ENCODE results near the gene DUSP3. TPM values are rescaled to one million over a fixed set of nuclear protein-coding genes. Genes with fewer than 3 reads are reported as not detected.

The DUSP3 gene
- 7.9 and 9.5 TPM in 2 replicates for total RNA-seq (2014; rRNA removed; shearing (Covaris generic); ENCODE audit: low replicate concordance)

DNA sequence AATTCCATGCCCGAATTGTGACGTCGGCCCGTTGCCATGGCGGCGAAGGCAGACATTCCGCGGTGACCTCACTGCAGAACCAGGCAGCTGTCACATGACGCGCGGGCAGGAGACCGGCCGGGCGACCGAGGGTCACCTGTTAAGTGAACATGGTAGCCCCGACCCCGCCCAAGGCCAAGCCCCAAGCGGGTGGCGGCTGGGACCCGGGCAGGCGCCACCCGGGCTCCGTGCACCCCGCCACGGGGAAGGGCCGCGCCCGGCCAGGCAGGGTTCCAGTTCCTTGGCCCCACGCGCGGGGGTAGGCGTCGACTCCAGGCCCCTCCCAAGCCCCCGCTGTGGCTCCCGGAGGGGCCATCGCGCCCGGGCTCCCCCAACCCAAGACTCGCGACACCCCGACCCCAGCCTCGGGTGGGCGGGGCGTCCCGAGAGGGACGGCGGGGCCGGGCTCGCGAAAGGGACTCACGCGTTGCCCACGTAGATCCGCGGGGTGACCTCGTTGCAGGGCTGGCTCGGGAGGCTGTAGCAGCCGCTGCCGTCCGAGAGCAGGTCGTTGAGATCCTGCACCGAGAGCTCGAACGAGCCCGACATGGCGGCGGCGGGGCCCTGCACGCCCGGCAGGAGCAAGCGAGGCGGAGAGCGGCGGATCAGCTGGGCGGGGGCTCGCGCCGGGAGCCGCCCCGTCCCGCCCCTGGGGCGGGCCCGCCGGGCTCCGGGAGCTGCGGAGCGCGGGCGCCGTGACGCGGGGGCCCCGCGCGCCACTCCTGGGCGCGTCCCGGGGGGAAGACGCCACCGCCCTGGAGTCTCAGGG, at the start of gene DUSP3:
TSS of gene DUSP3 (minus strand) at position 641 of the 808 bp plus-strand sequence. CDS start at position 588, 53 bp downstream.
- no peaks in the 10 kb centered on the region for H4K20me1 ChIP-seq (ENCODE audit: insufficient read depth, low read depth, low read length)
- H3K79me2 ChIP-seq (ENCODE audit: low read length) = no peaks in the 10 kb centered on the region
- peak within 1 kb of the TSS; percentile 96 for H3K4me2 ChIP-seq (ENCODE audit: low read depth, low read length, poor library complexity, severe bottlenecking)
- no peak within 1 kb of the TSS for H3K27ac ChIP-seq (ENCODE audit: low read length)
- H3K36me3 ChIP-seq (ENCODE audit: insufficient read depth, low read length) = no peaks in the 10 kb centered on the region
- peaks cover 15% of the 10 kb centered on the region for H3K4me1 ChIP-seq (ENCODE audit: low read length)
- peak within 1 kb of the TSS; percentile 84 for H3K4me3 ChIP-seq (ENCODE audit: low read length)
- no peaks in the 10 kb centered on the region for H3K9me3 ChIP-seq (ENCODE audit: low read length)
- H3K9ac ChIP-seq (ENCODE audit: low read length) = peak within 1 kb of the TSS; percentile 82
- DNase-seq = peak; percentile 86
- no peaks in the 10 kb centered on the region for H3K9me2 ChIP-seq (replicated peaks; ENCODE audit: insufficient read depth, low read length)
- peak within 1 kb of the TSS; percentile 98 for H2AFZ ChIP-seq (ENCODE audit: low read length)
- no peaks in the 10 kb centered on the region for H3K27me3 ChIP-seq (ENCODE audit: low read length)

DNA sequence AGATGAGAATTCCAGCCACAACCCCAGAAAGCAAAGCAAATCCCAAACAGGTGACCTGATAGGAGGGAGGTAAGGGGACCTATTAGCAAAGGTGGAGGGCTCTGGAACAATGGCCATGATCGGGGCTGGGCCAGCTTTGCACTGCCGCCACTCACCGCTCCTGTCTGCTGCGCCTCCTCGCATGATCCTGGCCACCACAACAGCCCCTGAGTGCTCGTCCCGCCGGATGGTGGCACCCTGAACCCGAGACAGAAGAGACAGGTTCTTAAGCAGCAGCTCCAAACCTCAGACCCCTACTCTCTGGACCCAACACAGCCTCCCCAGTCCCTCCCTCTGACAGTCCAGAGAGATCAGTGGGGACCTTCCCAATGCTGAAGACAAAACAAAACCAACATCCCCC, 48.8 kb upstream of the DUSP3 start:
- H3K27ac ChIP-seq (ENCODE audit: low read length) = no peak overlapping the region
- no peak overlapping the region for H3K4me2 ChIP-seq (ENCODE audit: low read depth, low read length, poor library complexity, severe bottlenecking)
- no peak for DNase-seq
- no peaks in the 10 kb centered on the region for H3K9me2 ChIP-seq (replicated peaks; ENCODE audit: insufficient read depth, low read length)
- H4K20me1 ChIP-seq (ENCODE audit: insufficient read depth, low read depth, low read length) = no peaks in the 10 kb centered on the region
- no peaks in the 10 kb centered on the region for H3K36me3 ChIP-seq (ENCODE audit: insufficient read depth, low read length)
- no peaks in the 10 kb centered on the region for H3K4me1 ChIP-seq (ENCODE audit: low read length)
- no peaks in the 10 kb centered on the region for H3K79me2 ChIP-seq (ENCODE audit: low read length)
- no peak overlapping the region for H2AFZ ChIP-seq (ENCODE audit: low read length)
- H3K9me3 ChIP-seq (ENCODE audit: low read length) = no peaks in the 10 kb centered on the region
- no peak overlapping the region for H3K9ac ChIP-seq (ENCODE audit: low read length)
- H3K4me3 ChIP-seq (ENCODE audit: low read length) = no peak overlapping the region
- no peaks in the 10 kb centered on the region for H3K27me3 ChIP-seq (ENCODE audit: low read length)

DNA sequence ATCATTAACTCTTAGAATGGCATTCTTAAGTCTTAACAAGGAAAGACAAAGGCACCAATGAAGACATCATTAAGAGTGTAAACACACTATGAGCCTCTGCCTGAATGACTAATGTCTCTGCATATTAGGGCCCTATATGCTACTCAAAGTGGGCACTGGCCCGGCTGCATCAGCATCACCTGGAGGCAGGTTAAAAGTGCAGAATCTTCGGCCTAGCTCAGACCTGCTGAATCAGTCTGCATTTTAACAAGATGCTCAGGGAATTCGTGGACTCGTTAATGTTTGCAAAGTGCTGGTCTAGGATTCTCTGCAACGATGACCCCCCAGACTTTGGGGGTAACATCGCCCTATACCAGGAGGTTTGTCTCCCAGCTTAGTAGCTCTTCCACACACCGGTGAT, 47.4 kb upstream of the DUSP3 start:
- no peak overlapping the region for H3K27ac ChIP-seq (ENCODE audit: low read length)
- no peak overlapping the region for H3K4me2 ChIP-seq (ENCODE audit: low read depth, low read length, poor library complexity, severe bottlenecking)
- DNase-seq = no peak
- H3K9ac ChIP-seq (ENCODE audit: low read length) = no peak overlapping the region
- H3K4me3 ChIP-seq (ENCODE audit: low read length) = no peak overlapping the region
- H3K27me3 ChIP-seq (ENCODE audit: low read length) = no peaks in the 10 kb centered on the region
- no peaks in the 10 kb centered on the region for H3K4me1 ChIP-seq (ENCODE audit: low read length)
- H2AFZ ChIP-seq (ENCODE audit: low read length) = no peak overlapping the region
- H3K9me2 ChIP-seq (replicated peaks; ENCODE audit: insufficient read depth, low read length) = no peaks in the 10 kb centered on the region
- no peaks in the 10 kb centered on the region for H3K36me3 ChIP-seq (ENCODE audit: insufficient read depth, low read length)
- H3K79me2 ChIP-seq (ENCODE audit: low read length) = no peaks in the 10 kb centered on the region
- no peaks in the 10 kb centered on the region for H3K9me3 ChIP-seq (ENCODE audit: low read length)
- H4K20me1 ChIP-seq (ENCODE audit: insufficient read depth, low read depth, low read length) = no peaks in the 10 kb centered on the region

DNA sequence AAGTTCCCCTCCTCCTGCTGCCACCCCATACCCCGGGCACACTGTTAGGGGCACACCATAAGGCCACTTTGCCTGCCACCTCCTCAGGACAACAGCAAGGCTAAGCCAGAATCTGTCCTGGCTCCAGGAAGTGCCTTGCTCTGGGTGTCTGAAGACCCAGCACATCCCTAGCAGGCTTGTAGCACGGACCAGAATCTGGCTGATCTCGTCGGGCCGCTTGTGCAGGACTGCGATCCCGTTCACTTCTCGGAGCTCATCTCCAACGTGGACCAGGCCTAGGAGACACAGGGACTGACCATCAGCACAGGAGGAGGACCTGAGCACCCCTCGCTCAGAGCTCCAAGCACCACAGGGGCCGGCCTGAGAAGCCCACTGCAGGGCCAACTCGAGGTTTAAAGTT, 46.8 kb upstream of the DUSP3 start:
- H3K4me1 ChIP-seq (ENCODE audit: low read length) = no peaks in the 10 kb centered on the region
- no peaks in the 10 kb centered on the region for H3K79me2 ChIP-seq (ENCODE audit: low read length)
- no peaks in the 10 kb centered on the region for H3K9me2 ChIP-seq (replicated peaks; ENCODE audit: insufficient read depth, low read length)
- H3K36me3 ChIP-seq (ENCODE audit: insufficient read depth, low read length) = no peaks in the 10 kb centered on the region
- H3K27ac ChIP-seq (ENCODE audit: low read length) = no peak overlapping the region
- DNase-seq = no peak
- H2AFZ ChIP-seq (ENCODE audit: low read length) = no peak overlapping the region
- no peaks in the 10 kb centered on the region for H4K20me1 ChIP-seq (ENCODE audit: insufficient read depth, low read depth, low read length)
- H3K9ac ChIP-seq (ENCODE audit: low read length) = no peak overlapping the region
- H3K9me3 ChIP-seq (ENCODE audit: low read length) = no peaks in the 10 kb centered on the region
- H3K27me3 ChIP-seq (ENCODE audit: low read length) = no peaks in the 10 kb centered on the region
- no peak overlapping the region for H3K4me2 ChIP-seq (ENCODE audit: low read depth, low read length, poor library complexity, severe bottlenecking)
- H3K4me3 ChIP-seq (ENCODE audit: low read length) = no peak overlapping the region

DNA sequence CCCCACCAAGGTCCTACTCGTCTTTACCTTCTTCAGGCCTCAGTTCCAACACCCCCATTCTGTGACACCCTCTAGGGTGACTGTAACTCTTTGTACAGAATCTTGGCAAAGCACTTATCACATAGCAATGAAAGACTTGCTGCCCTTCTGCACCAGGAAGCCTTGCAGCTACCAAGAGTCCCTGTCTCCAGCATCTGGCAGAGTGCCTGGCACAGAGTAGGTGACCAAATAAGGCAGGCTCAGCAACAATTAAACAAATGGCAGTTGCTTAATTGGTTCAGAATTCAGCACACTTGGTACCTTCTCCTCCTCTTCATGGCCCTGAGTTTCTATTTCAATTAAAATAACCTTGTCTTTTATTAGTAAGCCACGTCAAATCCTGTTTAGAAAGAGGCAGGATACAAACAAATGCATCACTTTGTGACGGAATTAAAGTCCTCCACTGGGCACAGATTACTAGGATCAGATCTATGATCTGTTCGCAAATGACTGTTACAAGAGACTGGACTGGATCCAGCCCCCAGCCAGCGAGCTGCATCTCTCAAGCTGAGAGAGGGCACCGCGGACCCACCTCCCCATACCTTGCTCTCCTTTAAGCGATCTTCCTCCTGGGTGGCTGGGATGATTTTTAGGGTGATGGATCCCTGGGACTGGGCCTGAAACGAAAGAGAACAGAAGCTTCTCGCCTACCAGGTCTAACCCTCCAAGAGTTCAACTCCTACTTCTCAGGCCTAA, 44.7 kb upstream of the DUSP3 start:
- Histone ChIP-seq H3K4me1 (ENCODE audit: low read length) (no peaks in the 10 kb centered on the region), H3K27me3 (ENCODE audit: low read length) (no peaks in the 10 kb centered on the region), H3K9me3 (ENCODE audit: low read length) (no peaks in the 10 kb centered on the region), H3K36me3 (ENCODE audit: insufficient read depth, low read length) (no peaks in the 10 kb centered on the region), H4K20me1 (ENCODE audit: insufficient read depth, low read depth, low read length) (no peaks in the 10 kb centered on the region), H3K4me3 (ENCODE audit: low read length) (no peak overlapping the region), H3K4me2 (ENCODE audit: low read depth, low read length, poor library complexity, severe bottlenecking) (no peak overlapping the region), H3K9me2 (replicated peaks; ENCODE audit: insufficient read depth, low read length) (no peaks in the 10 kb centered on the region), H2AFZ (ENCODE audit: low read length) (no peak overlapping the region), H3K9ac (ENCODE audit: low read length) (no peak overlapping the region), H3K79me2 (ENCODE audit: low read length) (no peaks in the 10 kb centered on the region), H3K27ac (ENCODE audit: low read length) (no peak overlapping the region)
- no peak for DNase-seq

DNA sequence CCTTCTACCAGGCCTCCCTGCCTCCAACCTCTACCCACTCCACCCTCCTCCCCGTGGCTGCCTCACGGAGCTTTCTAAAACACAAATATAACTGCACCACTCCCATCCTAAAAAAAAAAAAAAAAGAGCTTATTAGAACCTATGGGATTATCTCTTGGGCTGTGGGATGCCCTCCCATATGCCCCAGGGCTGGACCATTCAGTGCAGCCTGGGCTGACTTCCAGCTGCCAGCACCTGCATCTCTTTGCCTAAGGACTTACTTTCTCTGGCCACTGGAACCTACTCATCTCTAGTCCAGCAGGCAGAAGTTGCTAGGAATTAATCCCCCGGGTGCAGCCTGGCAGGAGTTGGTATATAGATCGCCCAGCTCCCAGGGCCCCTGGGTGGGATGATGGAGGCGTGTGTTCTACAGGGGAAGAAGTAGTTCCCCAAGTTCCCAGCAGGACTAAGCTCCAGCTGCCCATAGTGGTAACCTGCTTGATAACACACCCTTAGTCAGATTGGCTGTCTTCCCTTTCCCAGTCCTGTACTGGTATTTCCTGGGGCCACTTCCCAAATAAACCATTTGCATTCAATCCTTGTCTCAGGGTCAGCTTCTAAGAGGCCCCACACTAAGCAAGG, 43.9 kb upstream of the DUSP3 start:
- H2AFZ ChIP-seq (ENCODE audit: low read length) = no peak overlapping the region
- H3K9ac ChIP-seq (ENCODE audit: low read length) = no peak overlapping the region
- no peak overlapping the region for H3K4me2 ChIP-seq (ENCODE audit: low read depth, low read length, poor library complexity, severe bottlenecking)
- H3K9me2 ChIP-seq (replicated peaks; ENCODE audit: insufficient read depth, low read length) = no peaks in the 10 kb centered on the region
- no peaks in the 10 kb centered on the region for H3K36me3 ChIP-seq (ENCODE audit: insufficient read depth, low read length)
- no peaks in the 10 kb centered on the region for H3K27me3 ChIP-seq (ENCODE audit: low read length)
- H3K79me2 ChIP-seq (ENCODE audit: low read length) = no peaks in the 10 kb centered on the region
- H4K20me1 ChIP-seq (ENCODE audit: insufficient read depth, low read depth, low read length) = no peaks in the 10 kb centered on the region
- no peak overlapping the region for H3K27ac ChIP-seq (ENCODE audit: low read length)
- no peak overlapping the region for H3K4me3 ChIP-seq (ENCODE audit: low read length)
- no peaks in the 10 kb centered on the region for H3K9me3 ChIP-seq (ENCODE audit: low read length)
- H3K4me1 ChIP-seq (ENCODE audit: low read length) = no peaks in the 10 kb centered on the region
- no peak for DNase-seq

DNA sequence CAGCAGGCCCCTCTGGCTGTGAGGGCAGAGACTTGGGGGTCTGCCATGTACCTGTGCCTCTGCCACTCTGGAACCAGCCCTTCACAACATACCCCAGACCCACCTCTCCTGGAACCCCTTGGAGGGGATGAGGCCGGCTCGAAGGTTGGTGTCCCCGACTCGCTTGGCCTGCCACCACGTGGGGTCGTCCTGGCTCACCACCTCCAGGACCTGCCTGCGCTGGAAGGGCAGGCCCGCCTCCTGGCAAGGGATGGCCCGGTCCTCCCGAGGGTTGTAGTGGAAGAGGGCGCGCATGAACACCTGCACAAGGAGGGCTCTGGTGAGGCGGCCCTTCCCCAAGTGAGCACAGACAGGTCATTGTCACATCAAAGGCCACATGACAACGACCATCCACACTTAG, 42.0 kb upstream of the DUSP3 start:
- H3K9ac ChIP-seq (ENCODE audit: low read length) = no peak overlapping the region
- H3K36me3 ChIP-seq (ENCODE audit: insufficient read depth, low read length) = no peaks in the 10 kb centered on the region
- H3K9me3 ChIP-seq (ENCODE audit: low read length) = no peaks in the 10 kb centered on the region

DNA sequence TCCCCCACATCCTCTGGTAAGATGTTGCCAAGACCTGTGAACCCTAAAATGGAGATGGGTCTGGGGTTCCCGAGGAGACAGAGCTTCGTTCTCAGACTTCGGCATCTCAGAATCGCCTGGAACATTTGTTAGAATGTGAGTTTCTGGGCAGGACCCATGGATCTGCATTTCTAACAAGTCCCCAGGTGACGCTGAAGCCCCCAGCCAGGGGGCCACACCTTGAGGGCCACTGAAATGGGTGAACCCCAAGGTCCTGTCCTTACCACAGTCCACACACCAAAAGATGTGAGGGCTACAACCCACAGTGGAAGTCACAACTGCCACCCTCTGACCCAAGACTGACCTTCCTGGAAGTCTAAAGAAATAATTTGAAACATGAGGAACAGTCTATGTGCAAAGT, 40.2 kb upstream of the DUSP3 start:
- H3K79me2 ChIP-seq (ENCODE audit: low read length) = no peaks in the 10 kb centered on the region
- H3K4me3 ChIP-seq (ENCODE audit: low read length) = no peak overlapping the region
- H4K20me1 ChIP-seq (ENCODE audit: insufficient read depth, low read depth, low read length) = no peaks in the 10 kb centered on the region
- no peak overlapping the region for H3K27ac ChIP-seq (ENCODE audit: low read length)
- no peaks in the 10 kb centered on the region for H3K27me3 ChIP-seq (ENCODE audit: low read length)
- no peak overlapping the region for H2AFZ ChIP-seq (ENCODE audit: low read length)
- no peaks in the 10 kb centered on the region for H3K36me3 ChIP-seq (ENCODE audit: insufficient read depth, low read length)
- no peak for DNase-seq
- H3K4me1 ChIP-seq (ENCODE audit: low read length) = no peaks in the 10 kb centered on the region
- H3K4me2 ChIP-seq (ENCODE audit: low read depth, low read length, poor library complexity, severe bottlenecking) = no peak overlapping the region
- no peaks in the 10 kb centered on the region for H3K9me2 ChIP-seq (replicated peaks; ENCODE audit: insufficient read depth, low read length)
- H3K9ac ChIP-seq (ENCODE audit: low read length) = no peak overlapping the region
- no peaks in the 10 kb centered on the region for H3K9me3 ChIP-seq (ENCODE audit: low read length)

More for the DNA sequence above, 42.0 kb upstream of the DUSP3 start:
- no peak overlapping the region for H3K4me3 ChIP-seq (ENCODE audit: low read length)
- no peaks in the 10 kb centered on the region for H3K79me2 ChIP-seq (ENCODE audit: low read length)
- no peaks in the 10 kb centered on the region for H4K20me1 ChIP-seq (ENCODE audit: insufficient read depth, low read depth, low read length)
- no peaks in the 10 kb centered on the region for H3K27me3 ChIP-seq (ENCODE audit: low read length)
- no peaks in the 10 kb centered on the region for H3K9me2 ChIP-seq (replicated peaks; ENCODE audit: insufficient read depth, low read length)
- H3K4me2 ChIP-seq (ENCODE audit: low read depth, low read length, poor library complexity, severe bottlenecking) = no peak overlapping the region
- H3K4me1 ChIP-seq (ENCODE audit: low read length) = no peaks in the 10 kb centered on the region
- no peak for DNase-seq
- H3K27ac ChIP-seq (ENCODE audit: low read length) = no peak overlapping the region
- no peak overlapping the region for H2AFZ ChIP-seq (ENCODE audit: low read length)

Measured in Karpas-422 (cell line).